ENCODE measurements around the gene FDX2.
A peak's percentile ranks its signal among the peaks of the same experiment; 100 is the strongest.

FDX2 gene

GRCh38 chr19:10268071-10268470, 47.7 kb downstream of the FDX2 start:
- no peak for DNase-seq (ENCODE audit: low read depth)
- H3K4me3 ChIP-seq (ENCODE audit: low read length) = no peak overlapping the region
- no peak for TF ChIP-seq CTCF (conservative IDR thresholded peaks at IDR 0.05; ENCODE audit: low read length)

DNA sequence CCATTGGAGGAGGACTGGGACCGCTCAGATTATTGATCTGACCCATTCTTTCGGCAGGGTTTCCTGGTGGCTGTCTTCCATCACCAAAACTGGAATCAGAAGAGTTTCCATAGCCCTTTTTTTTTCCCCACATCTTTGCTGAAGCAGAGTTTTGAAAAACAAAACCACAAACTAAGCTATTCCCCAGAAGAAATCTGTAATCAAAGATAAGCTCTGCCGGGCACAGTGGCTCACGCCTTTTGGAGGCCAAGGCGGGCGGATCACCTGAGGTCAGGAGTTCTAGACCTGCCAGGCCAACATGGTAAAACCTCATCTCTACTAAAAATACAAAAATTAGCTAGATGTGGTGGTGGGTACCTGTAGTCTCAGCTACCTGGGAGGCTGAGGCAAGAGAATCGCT, 49.1 kb downstream of the FDX2 start:
- TF ChIP-seq CTCF (conservative IDR thresholded peaks at IDR 0.05; ENCODE audit: low read length) = no peak
- no peak for DNase-seq (ENCODE audit: low read depth)
- H3K4me3 ChIP-seq (ENCODE audit: low read length) = no peak overlapping the region

- no peak overlapping the region for H3K4me3 ChIP-seq (ENCODE audit: low read length)
- no peak for TF ChIP-seq CTCF (conservative IDR thresholded peaks at IDR 0.05; ENCODE audit: low read length)
- DNase-seq (ENCODE audit: low read depth) = peak; percentile 33
Measured at GRCh38 chr19:10262771-10263170, 53.0 kb downstream of the FDX2 start.

DNA sequence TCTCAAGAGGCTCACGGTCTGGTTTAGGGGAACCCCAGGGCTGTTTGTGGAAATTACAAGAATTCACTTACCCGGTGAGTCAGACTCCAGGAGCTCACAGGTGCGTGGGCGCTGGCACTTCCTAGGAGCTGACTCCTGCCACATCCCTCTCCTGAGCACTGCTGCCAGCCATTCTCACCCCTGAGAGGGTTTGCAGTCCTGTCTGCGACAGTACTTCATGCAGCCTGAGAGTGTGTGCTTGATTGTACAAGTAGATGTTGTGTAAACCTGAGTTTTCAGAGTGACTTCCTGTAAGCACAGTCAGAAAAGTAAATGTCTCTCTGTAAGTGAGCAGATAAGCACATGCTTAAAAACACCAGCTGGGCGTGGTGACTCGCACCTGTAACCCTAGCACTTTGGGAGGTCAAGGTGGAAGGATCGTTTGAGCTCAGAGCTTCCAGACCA, 55.7 kb downstream of the FDX2 start:
- DNase-seq (ENCODE audit: low read depth) = no peak
- TF ChIP-seq CTCF (conservative IDR thresholded peaks at IDR 0.05; ENCODE audit: low read length) = no peak
- no peak overlapping the region for H3K4me3 ChIP-seq (ENCODE audit: low read length)

All from AG10803 (cell line).